ENCODE results near the gene TMEM138.

DNA sequence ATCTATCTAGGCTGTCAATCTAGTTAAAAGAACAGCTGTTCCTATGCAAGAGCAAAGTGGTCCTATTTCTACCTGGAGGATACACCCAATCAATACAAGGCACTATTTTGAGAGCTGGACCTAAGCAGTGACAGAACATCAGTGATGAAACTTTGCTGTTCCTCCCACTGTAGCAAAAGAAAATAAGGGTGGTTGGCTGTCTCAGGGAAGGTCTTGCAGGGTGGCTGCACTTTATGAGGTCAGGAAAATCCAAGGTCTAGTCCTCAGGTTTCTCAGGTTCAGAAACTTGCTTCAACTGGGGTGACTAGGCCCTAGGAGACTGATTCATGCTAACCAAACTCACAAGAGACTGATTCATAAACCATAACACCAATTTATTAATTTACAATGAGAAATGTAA, 56.0 kb downstream of the TMEM138 start:
- TF ChIP-seq, protein P1, sequence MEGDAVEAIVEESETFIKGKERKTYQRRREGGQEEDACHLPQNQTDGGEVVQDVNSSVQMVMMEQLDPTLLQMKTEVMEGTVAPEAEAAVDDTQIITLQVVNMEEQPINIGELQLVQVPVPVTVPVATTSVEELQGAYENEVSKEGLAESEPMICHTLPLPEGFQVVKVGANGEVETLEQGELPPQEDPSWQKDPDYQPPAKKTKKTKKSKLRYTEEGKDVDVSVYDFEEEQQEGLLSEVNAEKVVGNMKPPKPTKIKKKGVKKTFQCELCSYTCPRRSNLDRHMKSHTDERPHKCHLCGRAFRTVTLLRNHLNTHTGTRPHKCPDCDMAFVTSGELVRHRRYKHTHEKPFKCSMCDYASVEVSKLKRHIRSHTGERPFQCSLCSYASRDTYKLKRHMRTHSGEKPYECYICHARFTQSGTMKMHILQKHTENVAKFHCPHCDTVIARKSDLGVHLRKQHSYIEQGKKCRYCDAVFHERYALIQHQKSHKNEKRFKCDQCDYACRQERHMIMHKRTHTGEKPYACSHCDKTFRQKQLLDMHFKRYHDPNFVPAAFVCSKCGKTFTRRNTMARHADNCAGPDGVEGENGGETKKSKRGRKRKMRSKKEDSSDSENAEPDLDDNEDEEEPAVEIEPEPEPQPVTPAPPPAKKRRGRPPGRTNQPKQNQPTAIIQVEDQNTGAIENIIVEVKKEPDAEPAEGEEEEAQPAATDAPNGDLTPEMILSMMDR (conservative IDR thresholded peaks at IDR 0.05; ENCODE audit: low read length) = no peak
- TF ChIP-seq EZH2phosphoT487 (IDR thresholded peaks at IDR 0.05; ENCODE audit: borderline replicate concordance) = no peak

Data from Loucy (cell line).